GM21390 (cell line): ENCODE results near the gene DOK5.

Source experiments
- ATAC-seq: cut with Tn5 transposase; IDR thresholded peaks from one replicate; pipeline ENCODE4 v1.9.1; 2021; ENCODE audit not compliant: unreplicated experiment

Gene DOK5

GRCh38 chr20:54510541-54511129, 35.2 kb downstream of the DOK5 start:
- no peak for ATAC-seq

- ATAC-seq: no peak
Observed at GRCh38 chr20:54512694-54513093, 37.3 kb downstream of the DOK5 start.

GRCh38 chr20:54514028-54514607, 38.7 kb downstream of the DOK5 start:
- ATAC-seq: no peak

GRCh38 chr20:54515793-54516628, 40.6 kb downstream of the DOK5 start:
- ATAC-seq: no peak

- ATAC-seq: no peak
Observed at GRCh38 chr20:54517241-54517975, 42.0 kb downstream of the DOK5 start.

GRCh38 chr20:54524849-54525248, 49.5 kb downstream of the DOK5 start:
- no peak for ATAC-seq

GRCh38 chr20:54525916-54526590, 50.7 kb downstream of the DOK5 start:
- no peak for ATAC-seq

GRCh38 chr20:54526801-54527200, 51.4 kb downstream of the DOK5 start:
- ATAC-seq: no peak

GRCh38 chr20:54532573-54532972, 57.2 kb downstream of the DOK5 start:
- ATAC-seq: no peak

- no peak for ATAC-seq
Observed at GRCh38 chr20:54534101-54534500, 58.7 kb downstream of the DOK5 start.

- ATAC-seq: no peak
Observed at GRCh38 chr20:54535033-54535432, 59.6 kb downstream of the DOK5 start.

- ATAC-seq: no peak
Observed at GRCh38 chr20:54535746-54536145, 60.4 kb downstream of the DOK5 start.

- ATAC-seq: no peak
Observed at GRCh38 chr20:54539521-54540046, 64.2 kb downstream of the DOK5 start.

GRCh38 chr20:54543369-54543768, 68.0 kb downstream of the DOK5 start:
- no peak for ATAC-seq

GRCh38 chr20:54545676-54546358, 70.4 kb downstream of the DOK5 start:
- no peak for ATAC-seq

- ATAC-seq: no peak
Observed at GRCh38 chr20:54548849-54549248, 73.5 kb downstream of the DOK5 start.

- ATAC-seq: no peak
Observed at GRCh38 chr20:54549658-54550326, 74.4 kb downstream of the DOK5 start.

- ATAC-seq: no peak
Observed at GRCh38 chr20:54550776-54551396, 75.5 kb downstream of the DOK5 start.

GRCh38 chr20:54554006-54554405, 78.6 kb downstream of the DOK5 start:
- no peak for ATAC-seq
